HEK293 (cell line): ENCODE data around the gene PROX2.

Experiments used
- CTCF ChIA-PET: fragments of 350-600 bp; formaldehyde crosslinking; extraction: SDS; loops from one replicate; lab custom pipeline; 2021; ENCODE audit warnings: antibody characterized with exemption; lab: Yijun Ruan, JAX
- POLR2A ChIA-PET: fragments of 300-600 bp; formaldehyde crosslinking; extraction: SDS; loops from one replicate; lab custom pipeline; 2020; ENCODE audit warnings: antibody characterized with exemption, inconsistent platforms; lab: Yijun Ruan, JAX
- H3K27ac ChIP-seq: fragments of 200-500 bp; sonication (Bioruptor generic); 2 replicates; pipeline ENCODE4 v1.5.1; 2014; ENCODE audit warnings: low read depth, low read length, control low read depth, inconsistent platforms; ENCODE audit errors: extremely low read depth
- H3K36me3 ChIP-seq, 2 experiments: fragments of 200-500 bp in 1 of 2; sonication (Bioruptor generic) in 1 of 2; 1 replicate in 1 of 2; 2 replicates in 1 of 2; pipeline ENCODE4 v1.5.1; 2014 to 2017; ENCODE audit warnings: inconsistent platforms in 2 of 2, low read length in 2 of 2; ENCODE audit not compliant: control insufficient read depth in 2 of 2, insufficient read depth in 1 of 2
- H3K4me1 ChIP-seq: fragments of 200-500 bp; sonication (Bioruptor generic); 2 replicates; pipeline ENCODE4 v1.5.1; 2014; ENCODE audit warnings: mild to moderate bottlenecking, low read length, inconsistent platforms; ENCODE audit not compliant: control insufficient read depth, insufficient read depth
- H3K4me3 ChIP-seq: 2 replicates; pipeline ENCODE4 v1.5.1; 2011; ENCODE audit warnings: low read depth, mild to moderate bottlenecking, control low read depth, low read length, moderate library complexity
- H3K9me3 ChIP-seq: fragments of 200-500 bp; sonication (Bioruptor generic); 2 replicates; pipeline ENCODE4 v1.5.1; 2014; ENCODE audit warnings: low read depth, low read length, inconsistent platforms; ENCODE audit not compliant: control insufficient read depth, insufficient read depth
- HOXC10 ChIP-seq: sonication (generic); formaldehyde crosslinking; IDR thresholded peaks from 2 replicates; pipeline ENCODE4 v1.8.1; 2023; ENCODE audit warnings: mild to moderate bottlenecking, missing genetic modification reagents
- SCRT2 ChIP-seq: fragments of 450-650 bp; formaldehyde crosslinking; IDR thresholded peaks from 2 replicates; pipeline ENCODE4 v1.5.1; 2016; ENCODE audit warnings: missing biosample characterization, missing genetic modification characterization
- ZBTB1 ChIP-seq: fragments of 450-650 bp; formaldehyde crosslinking; IDR thresholded peaks from 2 replicates; pipeline ENCODE4 v1.5.1; 2016; ENCODE audit warnings: missing biosample characterization, missing genetic modification characterization
- ZBTB48 ChIP-seq: fragments of 450-650 bp; formaldehyde crosslinking; IDR thresholded peaks from 2 replicates; pipeline ENCODE4 v1.5.1; 2016; ENCODE audit warnings: missing biosample characterization, missing genetic modification characterization
- ZNF10 ChIP-seq: fragments of 450-650 bp; formaldehyde crosslinking; IDR thresholded peaks from 2 replicates; pipeline ENCODE4 v1.5.1; 2017; ENCODE audit warnings: missing biosample characterization, missing genetic modification characterization
- ZNF114 ChIP-seq: fragments of 450-650 bp; formaldehyde crosslinking; IDR thresholded peaks from 2 replicates; pipeline ENCODE4 v1.5.0; 2017; ENCODE audit warnings: missing biosample characterization, missing genetic modification characterization
- ZNF157 ChIP-seq: fragments of 450-650 bp; formaldehyde crosslinking; IDR thresholded peaks from 2 replicates; pipeline ENCODE4 v1.5.1; 2016; ENCODE audit warnings: missing biosample characterization, missing genetic modification characterization
- ZNF214 ChIP-seq: fragments of 450-650 bp; formaldehyde crosslinking; IDR thresholded peaks from 2 replicates; pipeline ENCODE4 v1.5.1; 2017; ENCODE audit warnings: missing biosample characterization, mild to moderate bottlenecking, missing genetic modification characterization, borderline replicate concordance
- ZNF292 ChIP-seq: fragments of 450-650 bp; formaldehyde crosslinking; IDR thresholded peaks from 2 replicates; pipeline ENCODE4 v1.5.1; 2016; ENCODE audit warnings: low read depth, missing biosample characterization, missing genetic modification characterization, borderline replicate concordance
- ZNF311 ChIP-seq: fragments of 450-650 bp; formaldehyde crosslinking; IDR thresholded peaks from 2 replicates; pipeline ENCODE4 v1.5.1; 2017; ENCODE audit warnings: missing biosample characterization, missing genetic modification characterization, borderline replicate concordance
- ZNF423 ChIP-seq: fragments of 450-650 bp; formaldehyde crosslinking; IDR thresholded peaks from 2 replicates; pipeline ENCODE4 v1.5.1; 2016; ENCODE audit warnings: missing biosample characterization, missing genetic modification characterization
- ZNF473 ChIP-seq: fragments of 450-650 bp; formaldehyde crosslinking; IDR thresholded peaks from 2 replicates; pipeline ENCODE4 v1.5.1; 2017; ENCODE audit warnings: missing biosample characterization, missing genetic modification characterization
- ZNF529 ChIP-seq: fragments of 450-650 bp; formaldehyde crosslinking; IDR thresholded peaks from 2 replicates; pipeline ENCODE4 v1.5.1; 2017; ENCODE audit warnings: missing genetic modification characterization, missing biosample characterization; ENCODE audit not compliant: insufficient replicate concordance
- ZNF558 ChIP-seq: fragments of 450-650 bp; formaldehyde crosslinking; IDR thresholded peaks from 2 replicates; pipeline ENCODE4 v1.5.1; 2016; ENCODE audit warnings: missing biosample characterization, missing genetic modification characterization
- ZNF670 ChIP-seq: fragments of 450-650 bp; formaldehyde crosslinking; IDR thresholded peaks from 2 replicates; pipeline ENCODE4 v1.5.1; 2016; ENCODE audit warnings: missing biosample characterization, missing genetic modification characterization, low read depth
- ZNF777 ChIP-seq: fragments of 450-650 bp; formaldehyde crosslinking; IDR thresholded peaks from 2 replicates; pipeline ENCODE4 v1.5.1; 2017; ENCODE audit warnings: missing biosample characterization, missing genetic modification characterization, borderline replicate concordance
- ZNF785 ChIP-seq: fragments of 450-650 bp; formaldehyde crosslinking; IDR thresholded peaks from 2 replicates; pipeline ENCODE4 v1.5.1; 2016; ENCODE audit warnings: missing biosample characterization, missing genetic modification characterization
- ZNF791 ChIP-seq: fragments of 450-650 bp; formaldehyde crosslinking; IDR thresholded peaks from 2 replicates; pipeline ENCODE4 v1.5.1; 2016; ENCODE audit warnings: missing biosample characterization, missing genetic modification characterization
- TF ChIP-seq, protein P1 (sequence below): fragments of 450-650 bp; IDR thresholded peaks from 2 replicates; pipeline ENCODE4 v1.5.1; 2018; ENCODE audit warnings: missing biosample characterization, mild to moderate bottlenecking, missing genetic modification characterization
- TF ChIP-seq, protein P2 (sequence below): fragments of 450-650 bp; formaldehyde crosslinking; IDR thresholded peaks from 2 replicates; pipeline ENCODE4 v1.5.1; 2016; ENCODE audit warnings: missing biosample characterization, missing genetic modification characterization

Gene PROX2

DNA sequence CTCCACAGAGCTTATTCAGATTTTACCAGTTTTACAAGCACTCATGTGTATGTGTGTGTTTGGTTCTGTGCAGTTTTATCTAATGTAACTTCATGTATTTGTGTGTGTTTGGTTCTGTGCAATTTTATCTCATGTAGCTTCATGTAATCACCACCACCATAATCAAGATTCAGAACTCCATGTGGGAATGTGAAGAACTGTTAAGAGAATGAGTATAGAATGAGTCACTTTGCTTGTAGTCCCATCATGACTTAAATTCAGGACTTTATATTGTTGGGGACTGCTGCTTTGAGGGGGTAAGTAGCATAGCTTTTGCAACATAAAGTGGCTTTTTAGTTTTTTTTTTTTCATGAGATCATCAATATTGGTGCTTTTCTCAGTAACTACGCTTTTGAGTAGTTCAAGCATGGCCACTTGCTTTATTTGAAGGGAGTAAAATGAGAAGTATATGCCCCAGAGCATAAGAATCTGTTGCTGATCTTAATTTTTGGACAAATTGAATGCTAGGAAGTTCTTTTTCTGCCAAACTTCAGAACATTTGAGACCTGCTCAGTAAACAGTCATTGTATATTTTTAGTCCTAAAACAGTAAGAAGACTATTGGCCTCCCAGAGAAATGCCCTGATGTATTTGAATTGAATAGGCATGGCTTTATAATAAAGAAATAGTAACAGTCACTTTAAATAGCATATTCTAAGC is 28.8 kb downstream of the PROX2 start:
- CTCF ChIA-PET = interaction anchor here (0.7 to 8.8 kb wide), 2 partner anchors 13 to 237 kb away, joined by 3 to 73 read pairs; no protein-coding TSS in a partner anchor
- no peaks in the 10 kb centered on the region for H3K36me3 ChIP-seq
- H3K9me3 ChIP-seq = no peaks in the 10 kb centered on the region
- H3K27ac ChIP-seq = no peak overlapping the region
- H3K4me1 ChIP-seq = no peaks in the 10 kb centered on the region
- POLR2A ChIA-PET = no interaction called here
- no peak for TF ChIP-seq SCRT2 (tag by site-specific recombination)
- TF ChIP-seq, protein P1, sequence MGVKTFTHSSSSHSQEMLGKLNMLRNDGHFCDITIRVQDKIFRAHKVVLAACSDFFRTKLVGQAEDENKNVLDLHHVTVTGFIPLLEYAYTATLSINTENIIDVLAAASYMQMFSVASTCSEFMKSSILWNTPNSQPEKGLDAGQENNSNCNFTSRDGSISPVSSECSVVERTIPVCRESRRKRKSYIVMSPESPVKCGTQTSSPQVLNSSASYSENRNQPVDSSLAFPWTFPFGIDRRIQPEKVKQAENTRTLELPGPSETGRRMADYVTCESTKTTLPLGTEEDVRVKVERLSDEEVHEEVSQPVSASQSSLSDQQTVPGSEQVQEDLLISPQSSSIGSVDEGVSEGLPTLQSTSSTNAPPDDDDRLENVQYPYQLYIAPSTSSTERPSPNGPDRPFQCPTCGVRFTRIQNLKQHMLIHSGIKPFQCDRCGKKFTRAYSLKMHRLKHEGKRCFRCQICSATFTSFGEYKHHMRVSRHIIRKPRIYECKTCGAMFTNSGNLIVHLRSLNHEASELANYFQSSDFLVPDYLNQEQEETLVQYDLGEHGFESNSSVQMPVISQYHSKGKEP (tag by site-specific recombination) = no peak
- no peak for TF ChIP-seq ZNF558 (tag by site-specific recombination)
- no peak for TF ChIP-seq ZNF311 (tag by site-specific recombination)
- no peak for TF ChIP-seq ZNF791
- no peak for TF ChIP-seq ZNF670
- TF ChIP-seq HOXC10 = no peak
- H3K4me3 ChIP-seq = no peak overlapping the region

DNA sequence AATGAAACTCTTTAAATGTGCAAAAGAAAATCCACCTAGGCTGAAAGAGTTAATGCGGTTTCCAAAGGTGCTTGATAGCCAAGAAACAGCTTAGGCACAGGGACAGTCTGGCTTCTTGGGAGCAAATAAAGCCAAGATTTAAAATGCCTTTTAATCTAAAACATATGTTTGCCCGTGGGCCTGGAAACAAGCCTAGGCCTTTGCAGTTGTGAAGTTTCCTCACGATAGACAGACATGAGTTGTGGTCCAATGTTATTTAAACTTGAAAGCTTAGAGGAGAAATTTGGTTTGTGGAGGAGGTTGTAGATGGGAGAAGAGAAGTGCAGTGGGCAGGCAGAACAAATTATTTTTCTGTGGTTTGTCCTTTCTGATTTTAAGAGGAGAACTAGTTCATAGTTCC is 29.8 kb downstream of the PROX2 start:
- Histone ChIP-seq H3K4me1 (no peaks in the 10 kb centered on the region), H3K4me3 (no peak overlapping the region), H3K27ac (no peak overlapping the region), H3K9me3 (no peaks in the 10 kb centered on the region), H3K36me3 (peaks cover 0 to 7% of the 10 kb centered on the region in 2 experiments; a peak in 2 of 3 replicates)
- CTCF ChIA-PET = interaction anchor here (0.7 to 8.8 kb wide), 2 partner anchors 14 to 237 kb away, joined by 3 to 73 read pairs; no protein-coding TSS in a partner anchor
- POLR2A ChIA-PET = no interaction called here
- no peak for TF ChIP-seq ZBTB1 (tag by site-specific recombination)
- TF ChIP-seq, protein P2, sequence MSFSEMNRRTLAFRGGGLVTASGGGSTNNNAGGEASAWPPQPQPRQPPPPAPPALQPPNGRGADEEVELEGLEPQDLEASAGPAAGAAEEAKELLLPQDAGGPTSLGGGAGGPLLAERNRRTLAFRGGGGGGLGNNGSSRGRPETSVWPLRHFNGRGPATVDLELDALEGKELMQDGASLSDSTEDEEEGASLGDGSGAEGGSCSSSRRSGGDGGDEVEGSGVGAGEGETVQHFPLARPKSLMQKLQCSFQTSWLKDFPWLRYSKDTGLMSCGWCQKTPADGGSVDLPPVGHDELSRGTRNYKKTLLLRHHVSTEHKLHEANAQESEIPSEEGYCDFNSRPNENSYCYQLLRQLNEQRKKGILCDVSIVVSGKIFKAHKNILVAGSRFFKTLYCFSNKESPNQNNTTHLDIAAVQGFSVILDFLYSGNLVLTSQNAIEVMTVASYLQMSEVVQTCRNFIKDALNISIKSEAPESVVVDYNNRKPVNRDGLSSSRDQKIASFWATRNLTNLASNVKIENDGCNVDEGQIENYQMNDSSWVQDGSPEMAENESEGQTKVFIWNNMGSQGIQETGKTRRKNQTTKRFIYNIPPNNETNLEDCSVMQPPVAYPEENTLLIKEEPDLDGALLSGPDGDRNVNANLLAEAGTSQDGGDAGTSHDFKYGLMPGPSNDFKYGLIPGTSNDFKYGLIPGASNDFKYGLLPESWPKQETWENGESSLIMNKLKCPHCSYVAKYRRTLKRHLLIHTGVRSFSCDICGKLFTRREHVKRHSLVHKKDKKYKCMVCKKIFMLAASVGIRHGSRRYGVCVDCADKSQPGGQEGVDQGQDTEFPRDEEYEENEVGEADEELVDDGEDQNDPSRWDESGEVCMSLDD (tag by site-specific recombination) = no peak
- no peak for TF ChIP-seq ZNF473
- TF ChIP-seq ZNF529 (tag by site-specific recombination) = no peak
- no peak for TF ChIP-seq ZNF114
- no peak for TF ChIP-seq SCRT2 (tag by site-specific recombination)
- TF ChIP-seq ZNF423 (tag by site-specific recombination) = no peak
- TF ChIP-seq ZNF785 (tag by site-specific recombination) = no peak
- TF ChIP-seq ZNF292 (tag by site-specific recombination) = no peak
- no peak for TF ChIP-seq ZNF777 (tag by site-specific recombination)
- no peak for TF ChIP-seq ZNF10 (tag by site-specific recombination)
- no peak for TF ChIP-seq ZBTB48 (tag by site-specific recombination)
- TF ChIP-seq ZNF214 (tag by site-specific recombination) = no peak
- TF ChIP-seq ZNF157 (tag by site-specific recombination) = no peak
